Measurements from ENCODE around the gene PHF20. TPM values are rescaled to one million over a fixed set of nuclear protein-coding genes. Genes with fewer than 3 reads are reported as not detected.

PHF20 gene
- total and polyA plus RNA-seq, 2 of the 13 experiments (the other 11 are each of a cell fraction or from before 2014, with no cell fraction given), result 22.8 to 34.1 TPM

DNA sequence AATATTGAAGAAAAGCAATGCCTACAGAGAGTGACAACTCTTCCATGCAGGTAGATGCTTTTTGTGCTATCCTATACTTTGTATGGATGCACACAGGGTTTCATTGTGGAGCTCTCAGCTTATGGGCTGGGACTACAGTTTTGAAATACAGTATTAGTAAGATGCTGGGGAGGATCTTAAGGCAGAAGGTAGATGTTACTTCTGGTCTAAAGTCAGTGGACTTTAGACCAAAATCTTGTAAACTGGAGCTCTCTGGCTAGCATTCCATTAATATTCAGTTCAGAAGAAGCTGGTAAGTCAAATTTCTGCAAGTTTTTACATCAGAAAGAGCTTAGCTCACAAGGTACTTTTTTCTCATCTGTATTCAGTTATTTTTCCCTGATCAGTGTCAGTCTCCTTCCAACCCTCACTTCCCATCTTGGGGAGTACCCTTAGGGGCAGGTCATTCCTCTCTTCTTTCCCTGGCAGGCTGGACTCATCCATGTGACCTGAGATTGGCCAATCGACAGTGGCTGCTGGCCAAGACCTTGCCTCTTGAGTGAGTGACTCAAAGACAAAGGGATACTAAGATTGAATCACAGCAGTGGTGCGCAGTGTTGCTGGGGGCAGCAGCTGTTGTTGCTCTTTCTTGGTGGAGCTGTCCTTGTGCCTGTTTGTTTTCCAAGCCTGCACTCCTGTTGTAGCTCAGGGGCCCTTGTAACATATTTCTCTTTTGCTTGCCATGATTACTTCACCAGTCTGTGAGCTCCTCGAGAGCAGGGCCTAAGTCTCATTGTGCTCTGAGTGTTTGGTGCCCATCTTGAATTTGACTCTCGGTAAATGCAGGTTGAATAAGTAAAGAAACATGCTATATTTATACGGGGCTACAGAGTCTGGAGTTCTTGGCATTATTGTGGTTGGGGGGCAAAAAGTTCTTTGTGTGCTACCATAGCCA, 2.8 kb upstream of the PHF20 start (continued):
- peak; percentile 49; the same call in 1 of the 2 replicates for TF ChIP-seq DNMT3B (CRISPR knock-in tag; conservative IDR thresholded peaks at IDR 0.05)
- TF ChIP-seq, protein P1, sequence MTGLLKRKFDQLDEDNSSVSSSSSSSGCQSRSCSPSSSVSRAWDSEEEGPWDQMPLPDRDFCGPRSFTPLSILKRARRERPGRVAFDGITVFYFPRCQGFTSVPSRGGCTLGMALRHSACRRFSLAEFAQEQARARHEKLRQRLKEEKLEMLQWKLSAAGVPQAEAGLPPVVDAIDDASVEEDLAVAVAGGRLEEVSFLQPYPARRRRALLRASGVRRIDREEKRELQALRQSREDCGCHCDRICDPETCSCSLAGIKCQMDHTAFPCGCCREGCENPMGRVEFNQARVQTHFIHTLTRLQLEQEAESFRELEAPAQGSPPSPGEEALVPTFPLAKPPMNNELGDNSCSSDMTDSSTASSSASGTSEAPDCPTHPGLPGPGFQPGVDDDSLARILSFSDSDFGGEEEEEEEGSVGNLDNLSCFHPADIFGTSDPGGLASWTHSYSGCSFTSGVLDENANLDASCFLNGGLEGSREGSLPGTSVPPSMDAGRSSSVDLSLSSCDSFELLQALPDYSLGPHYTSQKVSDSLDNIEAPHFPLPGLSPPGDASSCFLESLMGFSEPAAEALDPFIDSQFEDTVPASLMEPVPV (CRISPR knock-in tag; IDR thresholded peaks at IDR 0.05), result no peak
- peak; percentile 76 for TF ChIP-seq KDM2A (CRISPR knock-in tag; IDR thresholded peaks at IDR 0.05; ENCODE audit: borderline replicate concordance, low read depth)
- TF ChIP-seq PHF21A (CRISPR knock-in tag; IDR thresholded peaks at IDR 0.05), result peak; percentile 17; the same call in 1 of the 2 replicates
- no peak for TF ChIP-seq FOXP1 (IDR thresholded peaks at IDR 0.05)
- TF ChIP-seq FOXP1 (CRISPR knock-in tag; IDR thresholded peaks at IDR 0.05), result peak; percentile 49; the same call in 1 of the 2 replicates
- TF ChIP-seq SAFB2 (CRISPR knock-in tag; IDR thresholded peaks at IDR 0.05; ENCODE audit: borderline replicate concordance, low read depth), result no peak
- TF ChIP-seq GFI1 (CRISPR knock-in tag; IDR thresholded peaks at IDR 0.05; ENCODE audit: borderline replicate concordance), result 0 out of 2 replicates have a peak, but pooled peaks have one; percentile 13
- no peak for TF ChIP-seq ATRX (CRISPR knock-in tag; IDR thresholded peaks at IDR 0.05; ENCODE audit: borderline replicate concordance)
- TF ChIP-seq ZSCAN30 (CRISPR knock-in tag; IDR thresholded peaks at IDR 0.05), result no peak
- peak; percentile 70; the same call in 1 of the 2 replicates for TF ChIP-seq MIER3 (CRISPR knock-in tag; IDR thresholded peaks at IDR 0.05; ENCODE audit: borderline replicate concordance)
- TF ChIP-seq CBX5 (CRISPR knock-in tag; IDR thresholded peaks at IDR 0.05; ENCODE audit: borderline replicate concordance), result peak; percentile 77; the same call in 1 of the 2 replicates
- TF ChIP-seq ZNF850 (CRISPR knock-in tag; conservative IDR thresholded peaks at IDR 0.05), result 0 out of 2 replicates have a peak, but pooled peaks have one; percentile 11
- TF ChIP-seq, protein P2, sequence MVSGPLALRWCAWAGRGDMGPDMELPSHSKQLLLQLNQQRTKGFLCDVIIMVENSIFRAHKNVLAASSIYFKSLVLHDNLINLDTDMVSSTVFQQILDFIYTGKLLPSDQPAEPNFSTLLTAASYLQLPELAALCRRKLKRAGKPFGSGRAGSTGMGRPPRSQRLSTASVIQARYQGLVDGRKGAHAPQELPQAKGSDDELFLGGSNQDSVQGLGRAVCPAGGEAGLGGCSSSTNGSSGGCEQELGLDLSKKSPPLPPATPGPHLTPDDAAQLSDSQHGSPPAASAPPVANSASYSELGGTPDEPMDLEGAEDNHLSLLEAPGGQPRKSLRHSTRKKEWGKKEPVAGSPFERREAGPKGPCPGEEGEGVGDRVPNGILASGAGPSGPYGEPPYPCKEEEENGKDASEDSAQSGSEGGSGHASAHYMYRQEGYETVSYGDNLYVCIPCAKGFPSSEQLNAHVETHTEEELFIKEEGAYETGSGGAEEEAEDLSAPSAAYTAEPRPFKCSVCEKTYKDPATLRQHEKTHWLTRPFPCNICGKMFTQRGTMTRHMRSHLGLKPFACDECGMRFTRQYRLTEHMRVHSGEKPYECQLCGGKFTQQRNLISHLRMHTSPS (CRISPR knock-in tag; IDR thresholded peaks at IDR 0.05; ENCODE audit: low read depth), result no peak
- TF ChIP-seq ZFP62 (CRISPR knock-in tag; IDR thresholded peaks at IDR 0.05), result no peak
- TF ChIP-seq ZNF331 (CRISPR knock-in tag; IDR thresholded peaks at IDR 0.05), result peak; percentile 22; the same call in 1 of the 2 replicates
- TF ChIP-seq ZBTB7B (CRISPR knock-in tag; IDR thresholded peaks at IDR 0.05), result no peak
- TF ChIP-seq ZNF441 (CRISPR knock-in tag; IDR thresholded peaks at IDR 0.05; ENCODE audit: borderline replicate concordance), result no peak
